CD4-positive, alpha-beta T cell treated with Interleukin-12 subunit alpha and Interleukin-12 subunit beta, for 1 hour (primary cell): Measurements from ENCODE around the gene NR4A1.

Experiments used
- DNase-seq: peaks from one replicate; pipeline ENCODE4 v3.0.0-alpha.2; 2020

NR4A1 gene

DNA sequence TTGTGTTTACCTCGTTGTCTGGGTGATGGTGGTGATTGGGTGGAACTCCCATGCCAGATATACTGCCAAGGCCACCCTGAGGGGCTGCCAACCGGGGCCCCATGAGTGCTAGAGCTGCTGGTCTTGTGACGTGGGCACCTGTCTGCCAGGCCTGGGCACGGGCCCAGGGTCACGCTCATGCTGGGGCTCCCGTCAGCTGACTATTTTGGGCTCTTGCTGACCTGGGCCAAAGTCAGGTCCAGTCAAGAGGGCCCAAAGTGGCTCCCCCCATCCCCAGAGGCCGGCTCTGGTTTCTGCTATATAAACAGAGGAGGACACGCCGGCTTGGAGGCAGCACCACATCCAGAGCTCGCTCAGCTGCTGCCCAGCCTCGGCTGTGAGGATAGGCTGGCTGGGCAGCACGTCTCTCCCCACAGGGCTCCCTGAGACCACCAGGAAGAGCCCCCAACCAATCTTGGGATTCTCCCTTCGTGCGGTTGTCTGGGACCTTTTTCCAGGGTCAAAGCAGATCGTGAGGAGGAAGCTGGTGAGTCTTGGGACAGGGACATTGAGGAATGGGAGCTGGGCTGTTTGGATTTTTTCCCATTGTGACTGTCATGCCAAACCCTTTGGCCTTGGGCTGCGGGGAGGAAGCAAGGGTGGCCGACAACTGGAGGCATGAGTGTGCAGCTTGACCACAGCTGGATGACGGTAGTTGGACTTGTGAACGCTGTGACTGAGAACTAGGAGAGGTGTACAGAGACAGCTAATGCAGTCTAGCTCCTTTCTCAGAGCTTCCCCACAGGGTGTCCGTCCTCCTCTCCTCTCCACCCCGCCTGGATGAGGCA, 7.6 kb upstream of the NR4A1 start:
- no peak for DNase-seq

DNA sequence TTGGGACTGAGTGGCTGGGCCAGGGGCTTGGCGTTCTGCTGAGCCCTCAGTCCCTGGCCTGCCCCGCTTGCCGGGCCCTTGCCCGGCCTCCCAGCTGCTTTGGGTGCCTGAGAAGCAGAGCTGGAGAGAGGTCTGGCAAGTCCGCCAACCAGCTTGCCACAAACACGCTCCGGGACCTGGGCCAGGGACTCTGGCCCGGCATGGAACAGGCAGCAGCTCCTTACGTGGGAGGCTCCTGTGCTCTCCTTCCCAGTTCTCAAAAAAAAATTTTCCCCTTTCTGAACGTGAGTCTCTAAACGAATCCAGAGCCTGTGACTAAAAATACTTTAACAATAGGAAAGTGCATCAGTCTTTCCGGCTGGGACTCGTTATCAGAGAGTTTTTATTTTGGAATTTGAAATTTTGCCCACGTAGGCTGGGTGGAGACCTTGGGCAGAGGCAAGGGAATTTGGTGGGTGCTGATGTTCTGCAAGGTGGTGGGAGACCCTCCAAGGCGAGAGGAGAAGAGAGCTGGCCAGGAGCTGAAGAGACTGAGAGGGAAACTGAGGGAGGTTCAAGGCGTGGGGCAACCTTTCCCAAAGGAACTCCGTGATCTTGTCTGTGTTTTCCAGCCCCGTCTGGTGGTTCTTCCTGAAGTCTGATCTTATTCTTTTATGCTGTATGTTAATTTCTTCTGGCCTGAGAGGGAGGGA, 6.8 kb upstream of the NR4A1 start:
- DNase-seq: no peak

DNA sequence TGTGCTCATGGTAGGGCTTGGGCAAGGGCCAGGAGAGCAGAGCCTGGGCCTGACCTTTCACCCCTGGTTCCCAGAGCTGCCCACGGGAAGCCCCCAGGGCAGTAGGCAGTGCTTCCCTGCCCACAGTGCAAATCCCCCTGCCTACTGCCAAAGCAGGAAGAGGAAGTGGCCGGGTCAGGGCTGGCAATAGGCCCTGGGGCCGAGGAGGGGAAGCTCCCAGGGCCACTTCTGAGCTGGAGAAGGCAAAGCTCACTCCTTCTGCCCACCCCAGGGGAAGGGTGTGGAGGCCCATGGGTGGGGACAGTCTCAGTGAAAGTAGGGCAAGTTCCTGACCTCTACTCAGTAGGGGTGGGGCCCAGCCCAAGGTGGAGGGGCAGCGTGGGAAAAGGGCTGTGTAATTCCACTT, 5.4 kb upstream of the NR4A1 start:
- no peak for DNase-seq

DNA sequence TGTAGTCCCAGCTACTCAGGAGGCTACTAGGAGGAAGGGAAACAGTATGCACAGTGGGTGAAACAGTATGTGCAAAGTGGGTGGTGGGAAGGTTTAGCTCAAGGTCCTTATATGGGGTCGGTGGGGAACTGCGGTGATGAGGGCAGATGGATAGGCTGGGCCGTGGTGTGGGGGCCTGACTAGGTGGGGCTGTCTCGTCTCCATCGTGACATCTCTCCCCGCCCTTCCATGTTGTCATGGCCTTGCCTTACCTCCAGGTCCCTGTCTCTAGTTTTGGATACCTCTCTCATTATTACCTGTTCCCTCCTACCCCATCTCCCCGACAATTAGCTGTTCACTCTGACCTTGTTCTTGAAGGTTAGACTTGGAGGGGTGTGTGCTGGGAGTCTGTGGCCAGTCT, 4.4 kb upstream of the NR4A1 start:
- DNase-seq: no peak

DNA sequence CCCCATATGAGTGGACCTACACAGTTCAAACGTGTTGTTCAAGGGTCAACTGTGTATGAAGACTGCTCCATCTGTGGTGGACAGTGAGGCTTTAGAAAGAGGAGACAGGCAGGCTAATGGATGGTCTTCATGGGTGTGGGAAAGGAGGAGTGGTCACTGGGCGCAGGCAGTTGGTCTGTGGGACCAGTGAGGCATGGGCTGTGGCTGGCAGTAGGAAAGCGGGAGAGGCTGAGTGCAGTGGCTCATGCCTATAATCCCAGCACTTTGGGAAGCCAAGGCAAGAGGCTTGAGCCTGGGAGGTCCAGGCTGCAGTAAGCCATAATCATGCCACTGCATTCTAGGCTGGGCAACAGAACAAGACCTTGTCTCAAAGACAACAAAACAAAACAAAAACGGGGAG, 2.0 kb upstream of the NR4A1 start:
- no peak for DNase-seq

DNA sequence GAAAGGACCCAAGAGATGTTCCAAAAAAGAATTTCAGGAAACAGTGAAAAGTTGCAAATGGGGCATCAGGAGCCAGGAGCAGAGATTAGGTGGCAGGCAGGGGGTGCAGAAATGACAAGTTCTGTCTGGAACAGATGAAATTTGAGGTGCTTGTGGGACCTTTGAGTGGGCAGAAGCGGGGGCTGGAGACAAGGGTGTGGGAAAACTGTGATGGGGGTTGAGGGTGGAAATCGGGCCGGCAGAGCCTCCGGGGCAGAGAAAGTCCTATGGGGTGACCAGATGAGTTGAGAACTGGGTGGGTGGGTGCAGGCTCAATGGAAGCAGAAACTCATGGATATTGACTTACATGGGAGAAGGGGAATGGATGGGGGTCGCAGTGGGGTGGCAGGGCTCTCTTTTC, 1.6 kb upstream of the NR4A1 start:
- no peak for DNase-seq

DNA sequence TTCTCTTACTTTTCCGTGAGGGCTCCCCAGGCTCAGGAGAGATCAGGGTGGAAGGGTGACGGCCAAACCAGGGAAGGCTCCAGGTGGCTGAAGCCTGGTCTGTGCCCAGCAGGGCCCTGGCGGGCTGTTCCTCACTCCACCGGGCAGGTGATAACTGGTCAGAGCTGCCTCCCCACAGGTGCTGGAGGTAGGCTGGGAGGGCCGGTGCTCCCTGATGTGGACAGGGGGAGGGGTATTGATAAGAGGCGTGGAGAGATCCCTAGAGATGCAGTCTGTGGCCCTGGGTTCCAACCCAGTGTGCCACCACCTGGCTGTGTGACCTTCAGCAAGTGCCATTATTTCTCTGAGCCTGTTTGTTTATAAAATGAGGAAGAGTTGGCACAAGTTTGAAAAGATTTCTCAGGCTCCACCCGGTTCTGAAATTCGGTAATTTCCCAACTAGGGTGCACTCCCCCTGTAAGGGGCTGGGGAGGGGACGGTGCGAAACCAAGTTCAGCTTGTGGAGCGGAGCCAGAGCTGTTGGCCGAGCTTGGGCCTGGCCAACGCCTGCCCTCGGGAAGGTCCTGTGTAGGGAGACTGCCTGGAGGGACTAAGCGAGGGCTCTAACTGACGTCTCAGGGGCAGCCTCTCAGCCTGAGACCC, 1.0 kb upstream of the NR4A1 start:
- DNase-seq: peak; percentile 70

DNA sequence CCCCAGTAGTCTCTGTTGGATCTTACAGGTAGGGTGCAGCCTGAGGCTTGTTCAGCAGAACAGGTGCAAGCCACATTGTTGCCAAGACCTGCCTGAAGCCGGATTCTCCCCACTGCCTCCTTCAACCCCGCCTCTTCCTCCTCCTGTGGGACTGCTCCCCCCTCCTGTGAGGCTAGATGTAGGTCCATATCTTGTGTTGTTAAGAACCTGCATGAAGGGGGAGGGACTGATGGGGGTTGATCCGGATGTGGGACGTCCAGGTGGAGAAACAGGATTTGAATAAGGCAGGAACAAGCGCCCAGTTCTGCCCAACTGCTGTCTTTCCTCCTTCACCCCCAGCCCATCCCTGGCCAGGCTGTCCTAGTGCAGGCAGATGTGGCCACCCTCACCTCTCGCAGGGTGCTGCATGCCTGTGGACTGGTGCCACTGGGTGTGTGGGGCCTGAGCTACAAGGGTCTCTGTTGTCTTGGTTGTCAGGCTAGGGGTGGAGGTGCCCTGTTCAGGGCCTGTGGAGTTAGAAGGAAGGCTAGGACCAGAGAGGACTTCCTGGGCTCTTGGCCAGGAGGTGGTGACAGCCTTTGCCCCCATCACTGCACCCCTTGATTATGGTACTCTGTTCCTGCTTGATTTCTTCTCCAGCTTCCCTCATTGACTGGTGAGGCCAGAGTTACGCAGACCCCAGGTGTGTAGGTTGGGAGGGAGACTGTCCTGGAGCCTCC, 1.4 kb downstream of the NR4A1 start:
- DNase-seq: peak; percentile 55

DNA sequence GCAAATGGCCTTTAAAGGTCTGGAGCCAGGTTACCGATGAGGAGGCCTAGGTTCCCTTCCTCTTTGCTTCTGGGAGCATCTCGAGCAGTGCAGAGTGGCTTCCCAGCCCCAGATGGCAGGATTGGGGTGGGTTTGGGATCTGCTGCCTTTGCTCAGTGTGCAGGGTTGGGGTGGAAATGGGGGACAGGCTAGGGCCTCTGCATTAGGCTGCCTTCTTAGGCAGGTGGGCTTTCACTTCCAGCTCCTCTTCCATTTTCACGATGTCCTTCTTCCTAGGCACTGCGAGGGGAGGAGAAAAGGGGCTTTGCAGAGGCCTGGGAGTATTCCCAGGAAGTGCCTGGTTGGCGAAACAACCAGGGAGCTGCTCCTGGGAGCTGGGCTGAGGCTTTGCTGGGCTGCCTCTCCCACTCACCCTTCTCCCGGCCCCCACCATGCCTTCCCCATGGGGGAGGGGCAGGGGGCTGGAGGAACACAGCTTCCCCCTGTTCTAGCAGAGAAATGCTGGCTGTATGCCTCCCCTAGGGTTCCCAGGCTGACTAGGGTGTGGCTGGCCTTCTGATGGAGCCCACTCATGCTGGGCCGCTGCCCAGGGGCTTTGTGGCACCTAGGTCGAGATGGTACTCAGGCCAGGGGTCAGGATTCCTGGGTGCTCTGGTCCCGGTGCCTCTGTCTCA, 2.4 kb downstream of the NR4A1 start:
- no peak for DNase-seq

DNA sequence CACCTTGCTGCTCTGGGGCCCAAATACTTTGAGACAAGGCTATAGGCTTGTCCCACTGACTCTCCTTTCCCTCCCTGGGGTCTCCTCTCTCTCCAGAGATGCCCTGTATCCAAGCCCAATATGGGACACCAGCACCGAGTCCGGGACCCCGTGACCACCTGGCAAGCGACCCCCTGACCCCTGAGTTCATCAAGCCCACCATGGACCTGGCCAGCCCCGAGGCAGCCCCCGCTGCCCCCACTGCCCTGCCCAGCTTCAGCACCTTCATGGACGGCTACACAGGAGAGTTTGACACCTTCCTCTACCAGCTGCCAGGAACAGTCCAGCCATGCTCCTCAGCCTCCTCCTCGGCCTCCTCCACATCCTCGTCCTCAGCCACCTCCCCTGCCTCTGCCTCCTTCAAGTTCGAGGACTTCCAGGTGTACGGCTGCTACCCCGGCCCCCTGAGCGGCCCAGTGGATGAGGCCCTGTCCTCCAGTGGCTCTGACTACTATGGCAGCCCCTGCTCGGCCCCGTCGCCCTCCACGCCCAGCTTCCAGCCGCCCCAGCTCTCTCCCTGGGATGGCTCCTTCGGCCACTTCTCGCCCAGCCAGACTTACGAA, 3.1 kb downstream of the NR4A1 start:
- no peak for DNase-seq

DNA sequence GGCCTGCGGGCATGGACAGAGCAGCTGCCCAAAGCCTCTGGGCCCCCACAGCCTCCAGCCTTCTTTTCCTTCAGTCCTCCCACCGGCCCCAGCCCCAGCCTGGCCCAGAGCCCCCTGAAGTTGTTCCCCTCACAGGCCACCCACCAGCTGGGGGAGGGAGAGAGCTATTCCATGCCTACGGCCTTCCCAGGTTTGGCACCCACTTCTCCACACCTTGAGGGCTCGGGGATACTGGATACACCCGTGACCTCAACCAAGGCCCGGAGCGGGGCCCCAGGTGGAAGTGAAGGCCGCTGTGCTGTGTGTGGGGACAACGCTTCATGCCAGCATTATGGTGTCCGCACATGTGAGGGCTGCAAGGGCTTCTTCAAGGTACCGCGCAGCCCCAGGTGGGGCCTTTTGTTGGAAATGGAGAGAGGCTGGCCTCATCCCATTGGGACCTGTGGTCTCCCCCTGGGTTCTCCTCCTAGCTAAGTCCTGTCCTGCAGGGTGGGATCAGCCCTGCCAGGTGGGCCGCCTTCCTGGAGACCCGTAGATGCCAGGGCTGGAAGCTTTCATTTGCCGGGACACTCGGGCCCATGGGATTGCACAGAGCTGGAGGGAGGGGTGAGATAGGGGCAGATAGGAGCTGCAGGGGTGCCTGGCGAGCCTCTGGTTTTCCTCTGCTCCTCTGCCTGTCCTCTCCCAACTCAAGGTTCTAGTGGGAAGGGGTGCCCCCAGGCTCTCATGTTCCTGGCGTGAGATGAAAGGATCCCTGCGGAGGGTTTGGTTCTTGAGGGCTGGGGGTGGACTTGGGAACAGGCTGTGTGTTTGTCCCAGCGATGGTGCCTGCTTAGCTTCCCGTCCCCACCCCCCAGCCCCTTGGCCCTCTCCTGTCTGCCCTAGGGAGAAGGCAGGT, 3.8 kb downstream of the NR4A1 start:
- DNase-seq: no peak

DNA sequence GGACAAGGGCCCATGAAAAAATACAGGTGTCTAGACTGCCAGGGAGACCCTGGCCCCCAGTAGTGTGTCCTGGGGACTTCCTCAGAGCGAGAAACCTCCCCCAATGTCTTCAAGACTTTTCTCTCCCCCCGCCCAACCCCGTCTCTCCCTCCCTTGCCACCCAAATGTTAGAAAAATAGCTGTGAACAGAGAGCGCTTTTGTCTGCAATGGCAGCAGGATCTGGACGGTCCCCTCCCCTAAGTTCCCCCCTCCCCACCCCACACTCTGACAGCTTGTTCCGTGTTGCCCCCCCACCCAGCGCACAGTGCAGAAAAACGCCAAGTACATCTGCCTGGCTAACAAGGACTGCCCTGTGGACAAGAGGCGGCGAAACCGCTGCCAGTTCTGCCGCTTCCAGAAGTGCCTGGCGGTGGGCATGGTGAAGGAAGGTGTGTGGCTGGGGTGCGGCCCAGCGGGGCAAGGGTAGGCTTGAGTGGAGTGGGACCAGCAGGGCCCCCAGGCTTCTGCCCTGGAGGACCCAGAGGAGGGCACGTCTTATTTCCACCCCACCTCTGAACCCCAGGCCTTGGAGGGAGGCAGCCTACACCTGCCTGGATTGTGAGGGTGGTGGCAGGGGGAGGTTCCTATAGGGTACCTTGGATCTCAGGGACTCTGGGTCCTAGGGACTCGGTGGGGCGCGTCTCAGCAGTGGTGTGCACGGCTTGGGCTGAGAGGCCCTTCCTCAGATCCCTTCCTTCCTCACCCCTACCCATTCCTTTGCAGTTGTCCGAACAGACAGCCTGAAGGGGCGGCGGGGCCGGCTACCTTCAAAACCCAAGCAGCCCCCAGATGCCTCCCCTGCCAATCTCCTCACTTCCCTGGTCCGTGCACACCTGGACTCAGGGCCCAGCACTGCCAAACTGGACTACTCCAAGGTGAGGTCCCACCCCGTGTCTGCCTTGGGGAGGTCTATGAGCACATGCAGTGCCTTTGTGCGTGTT, 4.8 kb downstream of the NR4A1 start:
- DNase-seq: no peak

DNA sequence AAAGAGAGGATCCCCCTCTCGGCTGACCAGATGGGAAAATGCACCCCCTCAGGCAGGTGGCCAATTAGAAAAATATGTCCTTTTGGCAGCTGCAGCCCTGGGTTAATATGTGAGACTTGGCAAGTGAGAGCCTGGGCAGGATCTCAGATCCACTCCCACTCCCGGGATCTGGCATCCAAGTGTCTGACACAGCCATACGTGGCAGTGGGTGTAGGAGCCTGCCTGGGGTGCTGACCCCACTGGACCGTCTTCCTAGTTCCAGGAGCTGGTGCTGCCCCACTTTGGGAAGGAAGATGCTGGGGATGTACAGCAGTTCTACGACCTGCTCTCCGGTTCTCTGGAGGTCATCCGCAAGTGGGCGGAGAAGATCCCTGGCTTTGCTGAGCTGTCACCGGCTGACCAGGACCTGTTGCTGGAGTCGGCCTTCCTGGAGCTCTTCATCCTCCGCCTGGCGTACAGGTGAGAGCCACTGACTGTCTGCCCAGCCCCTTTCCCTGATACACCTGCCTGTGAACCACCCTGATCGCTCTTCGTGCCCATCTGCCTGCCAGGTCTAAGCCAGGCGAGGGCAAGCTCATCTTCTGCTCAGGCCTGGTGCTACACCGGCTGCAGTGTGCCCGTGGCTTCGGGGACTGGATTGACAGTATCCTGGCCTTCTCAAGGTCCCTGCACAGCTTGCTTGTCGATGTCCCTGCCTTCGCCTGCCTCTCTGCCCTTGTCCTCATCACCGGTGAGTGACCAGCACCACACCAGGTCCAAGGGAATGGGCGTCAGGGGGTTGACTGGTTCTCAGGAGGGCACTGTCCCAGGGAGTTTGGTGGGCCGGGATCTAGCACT, 5.8 kb downstream of the NR4A1 start:
- peak; percentile 23 for DNase-seq

DNA sequence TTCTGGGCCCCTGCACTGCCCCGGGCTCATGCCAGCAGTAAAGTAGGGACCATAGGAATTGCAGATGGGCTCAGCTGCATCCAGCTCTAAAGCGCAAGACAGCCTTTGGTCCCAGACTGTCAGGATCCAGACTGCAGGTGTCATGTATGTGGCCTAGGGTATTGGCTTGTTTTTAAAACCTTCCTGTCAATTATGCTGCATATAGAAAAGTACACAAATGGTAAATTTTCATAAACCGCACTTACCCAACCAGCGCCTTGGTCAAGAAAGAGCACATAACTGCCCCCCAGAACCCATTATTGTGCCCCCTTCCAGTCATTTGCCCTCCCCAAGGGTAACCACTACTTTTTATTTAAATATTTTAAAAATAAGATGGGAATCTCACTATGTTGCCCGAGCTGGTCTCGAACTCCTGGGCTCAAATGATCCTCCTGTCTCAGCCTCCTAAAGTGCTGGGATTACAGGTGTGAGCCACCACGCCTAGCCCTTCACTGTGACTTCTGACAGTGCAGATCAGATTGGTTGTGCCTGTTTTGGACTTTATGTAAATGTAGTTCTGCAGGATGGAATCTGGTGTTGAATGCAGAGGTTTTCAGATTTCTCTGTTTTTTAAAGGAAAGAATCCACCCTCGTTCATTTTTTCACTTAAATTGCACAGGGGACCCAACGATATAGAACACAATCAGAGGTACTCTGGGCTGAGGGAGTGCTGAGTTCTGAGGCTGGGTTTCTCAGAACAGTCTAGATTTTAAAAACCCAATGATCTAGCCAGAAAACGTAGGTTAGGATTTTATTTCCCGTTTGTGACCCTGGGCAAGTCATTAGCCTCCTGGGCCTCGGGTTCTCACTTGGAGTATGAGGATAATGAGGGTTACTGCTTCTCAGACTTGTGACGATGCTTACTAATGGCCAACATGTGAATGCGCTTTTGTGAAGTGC, 6.7 kb downstream of the NR4A1 start:
- peak; percentile 15 for DNase-seq

DNA sequence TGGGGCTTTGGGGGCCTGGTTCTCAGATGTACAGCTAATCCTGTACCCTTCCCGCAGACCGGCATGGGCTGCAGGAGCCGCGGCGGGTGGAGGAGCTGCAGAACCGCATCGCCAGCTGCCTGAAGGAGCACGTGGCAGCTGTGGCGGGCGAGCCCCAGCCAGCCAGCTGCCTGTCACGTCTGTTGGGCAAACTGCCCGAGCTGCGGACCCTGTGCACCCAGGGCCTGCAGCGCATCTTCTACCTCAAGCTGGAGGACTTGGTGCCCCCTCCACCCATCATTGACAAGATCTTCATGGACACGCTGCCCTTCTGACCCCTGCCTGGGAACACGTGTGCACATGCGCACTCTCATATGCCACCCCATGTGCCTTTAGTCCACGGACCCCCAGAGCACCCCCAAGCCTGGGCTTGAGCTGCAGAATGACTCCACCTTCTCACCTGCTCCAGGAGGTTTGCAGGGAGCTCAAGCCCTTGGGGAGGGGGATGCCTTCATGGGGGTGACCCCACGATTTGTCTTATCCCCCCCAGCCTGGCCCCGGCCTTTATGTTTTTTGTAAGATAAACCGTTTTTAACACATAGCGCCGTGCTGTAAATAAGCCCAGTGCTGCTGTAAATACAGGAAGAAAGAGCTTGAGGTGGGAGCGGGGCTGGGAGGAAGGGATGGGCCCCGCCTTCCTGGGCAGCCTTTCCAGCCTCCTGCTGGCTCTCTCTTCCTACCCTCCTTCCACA, 7.6 kb downstream of the NR4A1 start:
- peak; percentile 36 for DNase-seq

DNA sequence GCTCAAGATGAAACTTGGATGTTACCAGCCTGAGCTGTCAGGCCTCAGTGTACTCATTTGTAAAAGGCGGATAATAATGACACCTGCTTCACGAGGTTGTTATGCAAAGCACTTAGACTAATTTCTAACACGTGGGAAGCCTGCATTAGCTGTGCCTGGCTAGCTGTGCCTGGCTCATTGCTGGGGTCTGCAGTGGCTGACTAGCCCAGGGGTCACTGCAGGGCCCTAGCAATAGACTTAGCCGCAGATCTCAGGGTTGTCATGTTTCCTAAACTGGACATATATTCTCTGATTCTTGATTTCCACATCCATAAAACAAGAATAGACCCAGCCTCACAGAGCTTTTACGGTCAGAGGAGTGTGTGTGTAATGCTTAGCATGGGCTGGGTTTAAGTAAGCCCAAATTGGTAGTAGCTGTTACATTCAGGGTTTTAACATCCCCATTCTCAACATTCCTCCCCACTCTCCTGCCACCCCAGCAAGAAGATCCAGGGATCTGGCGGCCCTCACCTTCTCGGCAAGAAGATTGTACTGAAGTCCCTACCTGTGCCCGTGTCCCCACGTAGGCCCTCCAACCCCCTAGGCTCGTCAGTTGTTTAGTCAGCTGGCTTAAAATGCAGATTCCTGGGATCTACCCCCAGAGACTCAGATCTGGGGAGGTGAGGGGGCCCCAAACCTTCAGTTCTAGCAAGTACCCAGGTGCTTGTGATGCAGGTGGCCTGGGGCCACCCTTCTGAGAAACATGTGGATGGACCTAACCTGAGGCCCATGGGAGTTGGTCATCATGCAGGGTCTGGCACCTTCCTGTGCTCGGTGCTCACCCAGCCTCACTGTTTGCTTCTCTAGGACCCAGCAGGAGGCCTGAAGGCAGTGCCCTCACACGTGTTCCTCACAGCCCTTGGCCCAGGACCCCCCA, 8.6 kb downstream of the NR4A1 start:
- peak; percentile 59 for DNase-seq
